Gastrocnemius medialis (tissue), 4 donors: ENCODE results near the gene SORT1. TPM values are rescaled to one million over a fixed set of nuclear protein-coding genes. Genes with fewer than 3 reads are reported as not detected.
A peak's percentile ranks its signal among the peaks of the same experiment; 100 is the strongest.

Experiments
- ATAC-seq, 2 donors: fragments of 150-250 bp; one replicate each; pipeline ENCODE4 v1.9.1; 2016
- DNase-seq, 2 donors: peaks; one replicate each; pipeline ENCODE4 v3.0.0-alpha.2; 2019
- H3K27ac ChIP-seq, 4 donors: fragments of 200-600 bp; sonication (generic); 1 replicate in 1 of 4; 2 replicates in 3 of 4; pipeline ENCODE4 v1.5.1; 2016 to 2018; ENCODE audit warnings: mild to moderate bottlenecking in 2 of 4, moderate library complexity in 1 of 4
- H3K27me3 ChIP-seq, 3 donors: fragments of 200-600 bp; sonication (generic) in 2 of 3; 1 replicate in 1 of 3; 2 replicates in 2 of 3; pipeline versions ENCODE4 v1.5.1 to v1.6.0; 2016 to 2019; ENCODE audit warnings: mild to moderate bottlenecking in 1 of 3, moderate library complexity in 1 of 3
- H3K36me3 ChIP-seq, 2 donors: fragments of 200-600 bp; sonication (generic) in 1 of 2; one replicate each; pipeline ENCODE4 v1.5.1; 2017 to 2018
- H3K4me1 ChIP-seq, 2 donors: fragments of 200-600 bp; sonication (generic) in 1 of 2; one replicate each; pipeline ENCODE4 v1.5.1; 2016 to 2017; ENCODE audit warnings: mild to moderate bottlenecking in 2 of 2
- H3K4me3 ChIP-seq, 4 donors: fragments of 200-600 bp; sonication (generic) in 3 of 4; 1 replicate in 1 of 4; 2 replicates in 3 of 4; pipeline ENCODE4 v1.5.1; 2016 to 2019; ENCODE audit warnings: mild to moderate bottlenecking in 2 of 4
- H3K9me3 ChIP-seq, 3 donors: fragments of 200-600 bp; sonication (generic) in 2 of 3; 1 replicate in 1 of 3; 2 replicates in 2 of 3; pipeline ENCODE4 v1.5.1; 2016 to 2019
- CTCF ChIP-seq, 5 experiments: fragments of 450-650 bp in 3 of 5; fragments of 200-600 bp in 2 of 5; sonication (generic) in 2 of 5; IDR thresholded peaks in 4 of 5; conservative IDR thresholded peaks in 1 of 5; 1 replicate in 4 of 5; 2 replicates in 1 of 5; pipeline ENCODE4 v1.5.1; 2016 to 2019; ENCODE audit warnings: antibody characterized with exemption in 5 of 5, mild to moderate bottlenecking in 3 of 5, moderate library complexity in 3 of 5
- POLR2A ChIP-seq, 2 donors: fragments of 450-650 bp; IDR thresholded peaks; one replicate each; pipeline ENCODE4 v1.6.1; 2017; ENCODE audit warnings: antibody characterized with exemption in 2 of 2, mild to moderate bottlenecking in 2 of 2, moderate library complexity in 2 of 2
- in situ Hi-C, 4 donors: fragments of 200-750 bp; cut with MboI; loops; one replicate each; pipeline versions ENCODE4 v1.15.0 to v1.8.0; 2017; ENCODE audit warnings: low sequenced_read_pairs in 4 of 4
- intact Hi-C: fragments of 100-400 bp; cut with DNase I; formaldehyde crosslinking; loops from one replicate; pipeline ENCODE4 v1.15.1; 2023; ENCODE audit warnings: low total_unique reads
- total RNA-seq, 4 donors: library from RNA; depleted of rRNA; stranded (reverse); fragments of >200 nt; gene quantifications; one replicate each; pipeline versions ENCODE4 v1.1.0 to v1.2.3, GENCODE V29; 2016

The SORT1 gene
- total RNA-seq, 4 donors from 2014 or later = 93.7 to 226 (median 190) TPM

- peak in 1 of 2 donors; percentile 46 for DNase-seq
- TF ChIP-seq POLR2A (IDR thresholded peaks at IDR 0.05) = no peak
- TF ChIP-seq CTCF (IDR thresholded peaks at IDR 0.05 in 4 of 5, conservative IDR thresholded peaks at IDR 0.05 in 1 of 5) = no peak
- Histone ChIP-seq H3K4me1 (peaks cover 15 to 26% of the 10 kb centered on the region in 2 donors), H3K36me3 (no peaks in the 10 kb centered on the region), H3K9me3 (no peaks in the 10 kb centered on the region), H3K27me3 (peaks cover 0 to 9% (median 0%) of the 10 kb centered on the region in 3 donors), H3K27ac (peak overlapping the region; percentile 15 to 72 (median 42)), H3K4me3 (no peak overlapping the region)
- in situ Hi-C loops (loop anchor here in 1 of 4 donors (25.0 kb wide), 1 partner anchor 238 kb away; the partner anchor contains the start of genes GNAI3 and GPR61), intact Hi-C loops (loop anchor here (2.0 to 5.0 kb wide), 2 partner anchors 15 to 53 kb away; no protein-coding TSS in a partner anchor)
- peak in 1 of 2 donors; percentile 18 for ATAC-seq
These were observed 98.0 kb downstream of the SORT1 start for GRCh38 chr1:109299558-109300343.

- peak overlapping the region; percentile 15 to 72 (median 42) for H3K27ac ChIP-seq
- intact Hi-C loops (loop anchor here (2.0 kb wide), 1 partner anchor 14 kb away; no protein-coding TSS in a partner anchor), in situ Hi-C loops (loop anchor here in 1 of 4 donors (25.0 kb wide), 1 partner anchor 238 kb away; the partner anchor contains the start of genes GNAI3 and GPR61)
- peak in 1 of 2 donors; percentile 43 for DNase-seq
- peaks cover 0 to 9% (median 0%) of the 10 kb centered on the region in 3 donors for H3K27me3 ChIP-seq
- H3K4me1 ChIP-seq = peaks cover 15 to 18% of the 10 kb centered on the region in 2 donors
- H3K4me3 ChIP-seq = no peak overlapping the region
- TF ChIP-seq POLR2A (IDR thresholded peaks at IDR 0.05) (no peak), CTCF (IDR thresholded peaks at IDR 0.05 in 4 of 5, conservative IDR thresholded peaks at IDR 0.05 in 1 of 5) (no peak)
- H3K9me3 ChIP-seq = no peaks in the 10 kb centered on the region
- no peaks in the 10 kb centered on the region for H3K36me3 ChIP-seq
- ATAC-seq = peak; percentile 40 to 43
These were observed 98.8 kb downstream of the SORT1 start for GRCh38 chr1:109298666-109299557.

- in situ Hi-C loops (loop anchor here in 1 of 4 donors (25.0 kb wide), 1 partner anchor 241 kb away; the partner anchor contains the start of genes GNAI3 and GPR61), intact Hi-C loops (no loop called here)
- Histone ChIP-seq H3K4me3 (no peak overlapping the region), H3K27ac (no peak overlapping the region), H3K27me3 (peaks cover 0 to 9% (median 0%) of the 10 kb centered on the region in 3 donors), H3K36me3 (no peaks in the 10 kb centered on the region), H3K9me3 (no peaks in the 10 kb centered on the region), H3K4me1 (peaks cover 15 to 18% of the 10 kb centered on the region in 2 donors)
- no peak for DNase-seq
- ATAC-seq = no peak
- TF ChIP-seq POLR2A (IDR thresholded peaks at IDR 0.05) (no peak), CTCF (IDR thresholded peaks at IDR 0.05 in 4 of 5, conservative IDR thresholded peaks at IDR 0.05 in 1 of 5) (no peak)
These were observed 100.9 kb downstream of the SORT1 start for GRCh38 chr1:109296782-109297181.

- Histone ChIP-seq H3K27ac (no peak overlapping the region), H3K27me3 (peaks cover 0 to 9% (median 0%) of the 10 kb centered on the region in 3 donors), H3K4me1 (peaks cover 15 to 18% of the 10 kb centered on the region in 2 donors), H3K9me3 (no peaks in the 10 kb centered on the region), H3K36me3 (no peaks in the 10 kb centered on the region), H3K4me3 (no peak overlapping the region)
- ATAC-seq = no peak
- intact Hi-C loops = no loop called here
- TF ChIP-seq CTCF (IDR thresholded peaks at IDR 0.05 in 4 of 5, conservative IDR thresholded peaks at IDR 0.05 in 1 of 5) (no peak), POLR2A (IDR thresholded peaks at IDR 0.05) (no peak)
- no peak for DNase-seq
- in situ Hi-C loops = loop anchor here in 1 of 4 donors (25.0 kb wide), 1 partner anchor 241 kb away; the partner anchor contains the start of genes GNAI3 and GPR61
These were observed 101.9 kb downstream of the SORT1 start for GRCh38 chr1:109295712-109296415.
